GM19438 (cell line): Measurements from ENCODE around the gene PRODH2.
"Not testable (repeated sequence)": the region's sequence is repeated elsewhere in the genome, so short reads cannot be mapped to it uniquely, and the experiment has no call there.

ENCODE experiments used
- ATAC-seq: cut with Tn5 transposase; IDR thresholded peaks from one replicate; pipeline ENCODE4 v1.9.1; 2021; ENCODE audit warnings: low read depth; ENCODE audit not compliant: unreplicated experiment

PRODH2 gene

DNA sequence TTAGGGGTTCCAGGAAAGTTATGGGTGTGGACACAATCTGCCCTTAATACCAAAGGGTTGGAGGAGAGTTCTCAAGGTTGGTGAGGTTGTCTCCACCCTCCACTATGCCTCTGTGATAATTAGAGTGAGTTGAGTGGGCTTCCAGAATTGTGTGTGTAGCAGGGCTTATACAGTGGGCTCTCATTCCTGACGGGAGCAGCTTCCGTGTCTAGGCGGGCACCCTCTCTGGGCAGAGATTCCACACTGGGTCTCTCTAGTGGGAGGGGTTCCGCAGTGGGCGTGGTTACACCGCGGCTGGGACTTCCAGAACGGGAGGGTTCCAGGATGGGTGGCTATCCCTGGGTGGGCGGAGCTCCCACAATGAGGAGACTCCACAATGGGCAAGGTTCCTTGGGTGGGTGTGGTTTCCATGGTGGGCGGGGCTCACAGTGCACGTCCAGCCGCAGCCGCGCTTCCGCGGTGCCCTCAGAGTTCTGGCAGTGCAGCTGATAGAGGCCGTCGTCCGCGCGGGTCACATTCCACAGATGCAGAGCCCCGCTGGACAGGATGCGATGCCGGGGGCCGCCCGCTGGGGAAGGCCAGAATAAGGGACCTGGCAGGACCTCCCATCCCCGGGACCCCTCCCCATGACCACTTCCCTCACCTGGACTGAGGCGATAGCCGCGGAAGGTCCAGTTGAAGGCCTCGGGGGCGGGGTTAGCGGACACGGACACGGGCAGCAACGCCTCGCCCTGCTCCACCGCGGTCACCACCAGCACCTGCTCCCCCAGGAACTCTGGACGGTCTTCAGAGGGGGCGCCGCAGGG is 31.2 kb upstream of the PRODH2 start:
- ATAC-seq: no peak

DNA sequence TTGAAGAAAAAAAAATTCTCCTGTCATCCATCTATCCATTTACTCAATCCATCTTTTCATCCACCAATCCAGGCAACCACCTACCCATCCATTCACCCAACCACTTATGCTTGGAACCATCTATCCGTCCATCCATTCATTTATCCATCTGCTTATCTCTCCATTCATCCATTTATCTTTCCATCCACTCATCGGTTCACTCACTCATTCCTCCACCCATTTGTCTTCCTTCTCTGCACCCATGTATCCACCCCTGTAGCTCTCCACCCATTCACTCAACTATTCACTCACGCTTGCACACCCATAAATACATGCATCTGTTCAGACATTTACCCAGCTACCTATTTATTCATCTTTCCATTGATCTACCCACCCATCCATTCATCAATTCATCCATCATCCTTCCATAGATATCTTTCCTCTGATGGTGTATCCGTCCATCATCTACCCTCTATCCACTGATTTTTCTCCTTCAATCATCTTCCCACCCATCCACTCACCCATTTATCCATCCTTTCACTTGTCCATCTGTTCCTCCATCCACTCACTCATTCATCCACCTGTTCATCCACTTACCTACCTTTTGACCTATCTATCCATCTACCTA is 30.1 kb upstream of the PRODH2 start:
- no peak for ATAC-seq

DNA sequence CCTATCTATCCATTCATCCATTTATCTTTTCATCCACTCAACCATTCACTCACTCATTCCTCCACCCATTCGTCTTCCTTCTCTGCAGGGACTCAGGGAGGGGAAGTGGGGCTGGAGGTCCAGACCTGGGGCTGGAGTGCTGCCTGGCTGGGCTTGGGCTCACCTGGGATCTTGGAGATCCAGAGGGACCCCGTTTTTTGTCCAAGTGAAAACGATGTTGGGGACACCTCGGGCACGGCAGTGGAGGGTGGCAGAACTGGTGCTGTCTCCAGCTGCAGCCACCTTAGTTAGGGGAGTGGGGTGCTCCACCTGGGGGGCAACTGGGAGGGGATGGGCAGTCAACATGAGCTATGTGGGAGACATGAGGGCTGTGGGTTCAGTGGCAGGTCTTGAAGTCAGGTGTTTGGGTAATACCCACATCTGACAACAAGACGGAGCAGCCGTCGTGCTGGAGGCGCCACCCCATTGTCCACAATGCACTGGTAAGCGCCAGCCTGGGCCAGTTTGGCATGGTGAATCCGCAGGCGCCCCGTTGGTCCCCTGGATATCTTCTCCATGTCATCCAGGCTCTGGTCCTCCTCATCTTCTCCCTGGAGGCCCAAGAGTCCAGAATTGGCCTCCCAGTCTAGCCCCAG is 29.4 kb upstream of the PRODH2 start:
- ATAC-seq: no peak

DNA sequence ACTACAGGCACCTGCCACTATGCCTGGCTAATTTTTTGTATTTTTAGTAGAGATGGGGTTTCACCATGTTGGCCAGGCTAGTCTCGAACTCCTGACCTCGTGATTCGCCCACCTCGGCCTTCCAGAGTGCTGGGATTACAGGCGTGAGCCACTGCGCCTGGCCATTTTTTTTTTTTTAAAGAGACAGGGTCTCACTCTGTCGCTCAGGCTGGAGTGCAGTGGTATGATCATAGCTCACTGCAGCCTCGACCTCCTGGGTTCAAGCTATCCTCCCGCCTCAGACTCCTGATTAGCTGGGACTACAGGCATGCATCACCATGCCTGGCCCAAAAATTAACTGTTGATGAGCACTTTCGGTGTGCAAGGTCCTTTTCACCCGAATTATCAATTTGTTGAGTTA is 23.5 kb upstream of the PRODH2 start:
- ATAC-seq: not testable (repeated sequence)

DNA sequence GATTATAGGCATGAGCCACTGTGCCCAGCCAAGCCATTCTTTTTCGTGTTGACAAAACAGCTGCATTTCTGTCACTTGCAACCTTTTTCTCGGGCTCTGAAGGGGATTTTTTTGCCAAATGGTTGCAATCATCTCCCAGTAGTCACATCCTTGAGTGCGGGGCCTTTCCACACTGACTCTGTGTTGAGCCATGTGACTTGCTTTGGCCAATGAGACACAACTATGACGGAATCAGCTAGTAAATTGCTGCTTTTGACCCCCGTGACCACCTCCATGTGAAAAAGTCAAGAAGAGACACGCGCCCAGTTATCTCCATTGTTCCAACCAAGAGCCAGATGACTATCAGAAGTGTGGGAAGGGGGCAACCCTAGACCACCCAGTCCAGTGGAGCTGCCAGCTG is 21.3 kb upstream of the PRODH2 start:
- ATAC-seq: no peak

DNA sequence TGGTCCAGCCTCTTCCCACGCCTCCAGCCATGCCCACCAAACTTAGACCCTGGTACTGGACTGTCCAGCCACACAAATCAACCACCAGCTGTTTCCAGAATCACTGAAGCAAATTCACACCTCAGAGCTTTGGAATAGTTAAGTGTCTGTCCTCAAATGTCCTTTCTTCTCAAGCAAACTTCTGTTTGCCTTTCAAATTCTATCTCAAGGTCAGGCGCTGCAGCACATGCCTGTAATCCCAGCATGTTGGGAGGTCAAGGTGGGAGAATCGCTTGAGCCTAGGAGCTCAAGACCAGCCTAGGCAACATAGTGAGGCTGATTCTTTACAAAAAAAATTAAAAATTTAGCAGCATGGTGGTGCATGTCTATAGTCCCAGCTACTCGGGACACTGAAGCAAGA is 19.4 kb upstream of the PRODH2 start:
- ATAC-seq: no peak

DNA sequence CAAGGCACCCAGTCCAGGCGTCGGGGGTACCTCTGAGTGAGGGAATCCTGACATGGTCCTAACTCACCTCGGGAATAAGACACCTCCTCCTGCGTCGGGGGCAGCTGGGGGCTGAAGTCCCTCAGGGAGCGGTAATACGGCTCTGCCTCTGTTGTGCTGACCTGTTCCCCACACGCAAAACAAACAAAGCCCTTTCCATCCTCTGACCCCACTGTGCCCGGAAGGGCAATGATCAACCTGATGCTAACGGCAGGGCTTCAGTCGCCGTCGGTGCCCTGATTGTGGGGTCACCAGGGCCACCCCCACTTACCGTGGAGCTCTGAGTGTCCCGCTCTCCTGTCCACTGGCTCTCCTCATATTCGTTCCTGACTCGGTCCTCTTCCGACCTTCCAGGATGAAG is 18.3 kb upstream of the PRODH2 start:
- ATAC-seq: no peak

DNA sequence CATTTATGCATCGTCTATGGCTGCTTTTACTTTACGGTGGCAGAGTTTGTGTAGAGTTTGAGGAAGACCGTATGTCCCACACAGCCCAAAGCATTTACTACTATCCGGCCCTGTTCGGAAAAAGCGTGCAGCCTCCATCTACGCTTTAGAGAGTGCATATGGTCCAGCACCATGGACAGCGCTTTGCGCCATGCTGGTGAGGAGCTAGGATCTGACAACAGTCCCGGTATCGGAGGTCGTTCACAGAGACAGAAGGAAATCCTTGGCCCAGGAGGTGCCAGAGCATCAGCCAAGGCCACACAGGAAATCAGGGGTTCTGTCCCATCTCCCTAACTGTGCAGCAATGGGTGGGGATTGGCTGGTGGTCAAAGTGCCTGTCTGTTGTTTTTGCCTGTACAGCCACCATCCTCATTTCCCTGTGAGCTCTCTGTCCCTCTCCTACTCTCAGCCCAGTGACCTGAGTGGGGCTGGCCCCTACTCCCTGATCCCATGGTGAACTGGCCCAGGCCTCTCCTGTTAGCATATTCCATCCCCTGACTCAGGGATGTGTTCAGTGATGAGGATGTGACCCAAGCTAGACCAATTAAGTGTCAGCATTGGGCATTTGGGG is 16.2 kb upstream of the PRODH2 start:
- no peak for ATAC-seq

DNA sequence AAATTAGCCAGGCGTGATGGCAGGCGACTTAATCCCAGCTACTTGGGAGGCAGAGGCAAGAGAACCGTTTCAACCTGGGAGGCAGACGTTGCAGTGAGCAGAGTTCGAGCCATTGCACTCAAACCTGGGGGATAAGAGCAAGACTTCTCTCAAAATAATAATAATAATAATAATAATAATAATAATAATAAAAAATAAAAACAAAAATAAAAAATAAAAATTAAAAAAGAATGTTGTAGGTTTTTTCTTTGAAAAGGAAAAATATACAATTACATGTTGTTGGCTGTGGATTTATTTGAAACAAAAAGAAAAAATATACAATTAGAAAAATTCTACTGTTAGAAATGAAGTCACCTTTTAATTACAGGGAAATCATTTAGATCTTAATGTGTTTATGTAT is 11.5 kb upstream of the PRODH2 start:
- no peak for ATAC-seq

DNA sequence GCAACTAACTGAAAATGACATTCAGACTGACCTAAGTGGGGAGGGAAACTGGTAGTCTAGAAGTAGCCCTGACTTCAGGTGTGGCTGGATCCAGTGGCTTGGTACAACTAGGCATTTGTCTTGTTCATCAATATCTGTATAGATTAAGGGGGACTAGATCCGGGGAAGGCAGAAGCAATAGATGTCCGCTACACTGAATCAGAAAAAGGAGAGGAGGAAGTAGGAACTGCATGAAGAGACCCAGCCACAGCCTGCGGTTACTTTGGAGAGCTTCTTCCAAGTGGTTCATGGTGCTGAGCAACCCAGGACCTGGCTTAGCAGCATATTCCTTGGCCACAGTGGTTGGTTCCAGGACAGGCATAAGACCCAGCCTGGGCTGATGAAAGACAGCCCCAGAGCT is 9.9 kb upstream of the PRODH2 start:
- ATAC-seq: no peak

DNA sequence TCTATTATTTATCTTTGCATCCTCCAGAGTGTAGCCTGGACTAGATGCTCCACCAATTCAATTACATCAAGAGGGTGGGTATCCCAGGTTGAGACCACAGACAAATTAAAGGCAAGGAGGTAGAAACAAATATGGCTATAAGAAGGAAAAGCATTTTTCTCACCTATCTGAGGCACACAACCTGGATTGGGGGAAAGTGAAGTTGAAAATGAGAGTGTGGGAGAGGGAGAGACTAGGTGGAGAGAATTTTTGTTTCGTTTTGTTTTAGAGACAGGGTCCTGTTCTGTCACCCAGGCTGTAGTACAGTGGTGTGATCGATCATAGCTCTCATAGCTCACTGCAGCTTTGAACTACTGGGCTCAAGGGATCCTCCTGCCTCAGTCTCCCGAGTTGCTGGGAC is 5.8 kb upstream of the PRODH2 start:
- ATAC-seq: no peak

DNA sequence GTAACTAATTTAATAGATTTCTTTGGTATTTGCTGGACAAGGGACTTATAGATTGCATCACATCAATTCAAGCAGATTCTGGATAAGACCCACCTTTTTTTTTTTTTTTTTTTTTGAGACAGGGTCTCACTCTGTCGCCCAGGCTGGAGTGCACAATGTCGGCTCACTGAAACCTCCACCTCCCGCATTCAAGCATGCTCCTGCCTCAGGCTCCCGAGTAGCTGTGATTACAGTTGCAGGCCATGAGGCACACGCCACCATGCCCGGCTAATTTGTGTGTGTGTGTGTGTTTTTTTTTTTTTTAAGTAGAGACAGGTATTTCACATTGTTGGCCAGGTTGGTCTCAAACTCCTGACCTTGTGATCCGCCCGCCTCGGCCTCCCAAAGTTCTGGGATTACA is 4.2 kb upstream of the PRODH2 start:
- ATAC-seq: no peak

DNA sequence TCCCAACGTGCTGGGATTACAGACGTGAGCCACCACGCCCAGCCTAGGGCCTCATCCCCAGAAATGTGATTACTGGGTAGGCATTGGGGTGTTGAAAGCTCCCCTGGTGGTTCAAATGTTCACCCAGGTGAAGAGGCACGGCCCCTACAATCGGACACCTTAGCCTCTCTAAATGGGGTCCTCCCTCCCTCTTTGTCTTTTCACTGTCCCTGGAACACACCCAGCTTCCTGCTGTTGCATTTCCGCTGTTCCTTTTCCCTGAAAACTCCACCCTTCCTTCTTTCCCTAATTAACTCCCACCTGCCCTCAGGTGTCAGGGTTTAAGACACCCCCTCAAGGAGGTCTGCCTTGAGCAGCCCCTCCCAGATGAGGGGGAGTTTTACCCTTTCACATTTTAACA is 3.6 kb upstream of the PRODH2 start:
- ATAC-seq: no peak

DNA sequence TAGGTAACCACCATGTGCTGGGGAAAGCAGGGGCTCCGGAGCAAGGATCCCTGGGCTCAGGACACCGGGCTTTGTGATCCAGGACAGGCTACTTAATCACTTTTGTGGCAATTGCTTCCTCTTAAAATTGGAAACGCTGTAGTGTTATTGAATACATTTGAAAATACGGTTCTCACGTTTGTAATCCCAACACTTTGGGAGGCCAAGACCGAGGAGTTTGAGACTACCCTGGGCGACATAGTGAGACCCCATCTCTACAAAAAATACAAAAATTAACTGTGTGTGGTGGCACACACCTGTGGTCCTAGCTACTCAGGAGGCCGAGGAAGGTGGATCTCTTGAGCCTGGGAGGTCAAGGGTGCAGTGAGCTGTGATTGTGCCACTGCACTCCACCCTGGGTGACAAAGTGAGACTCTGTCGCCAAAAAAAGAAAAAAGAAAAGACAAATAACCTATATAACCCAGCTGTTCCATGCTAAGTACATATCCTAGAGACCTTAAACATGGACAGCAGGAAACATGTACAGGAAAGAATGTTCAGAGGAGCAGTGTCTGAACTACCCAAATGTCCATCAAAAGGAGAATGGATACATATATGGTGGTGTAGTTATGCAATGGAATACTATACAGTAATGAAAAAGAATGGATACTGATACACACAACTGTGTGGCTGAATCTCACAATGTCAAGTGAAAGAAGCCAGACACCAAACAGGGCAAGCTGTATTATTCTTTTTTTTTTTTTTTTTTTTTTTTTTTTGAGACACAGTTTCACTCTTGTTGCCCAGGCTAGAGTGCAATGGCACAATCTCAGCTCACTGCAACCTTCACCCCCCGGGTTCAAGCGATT is 622 bp upstream of the PRODH2 start:
- no peak for ATAC-seq

DNA sequence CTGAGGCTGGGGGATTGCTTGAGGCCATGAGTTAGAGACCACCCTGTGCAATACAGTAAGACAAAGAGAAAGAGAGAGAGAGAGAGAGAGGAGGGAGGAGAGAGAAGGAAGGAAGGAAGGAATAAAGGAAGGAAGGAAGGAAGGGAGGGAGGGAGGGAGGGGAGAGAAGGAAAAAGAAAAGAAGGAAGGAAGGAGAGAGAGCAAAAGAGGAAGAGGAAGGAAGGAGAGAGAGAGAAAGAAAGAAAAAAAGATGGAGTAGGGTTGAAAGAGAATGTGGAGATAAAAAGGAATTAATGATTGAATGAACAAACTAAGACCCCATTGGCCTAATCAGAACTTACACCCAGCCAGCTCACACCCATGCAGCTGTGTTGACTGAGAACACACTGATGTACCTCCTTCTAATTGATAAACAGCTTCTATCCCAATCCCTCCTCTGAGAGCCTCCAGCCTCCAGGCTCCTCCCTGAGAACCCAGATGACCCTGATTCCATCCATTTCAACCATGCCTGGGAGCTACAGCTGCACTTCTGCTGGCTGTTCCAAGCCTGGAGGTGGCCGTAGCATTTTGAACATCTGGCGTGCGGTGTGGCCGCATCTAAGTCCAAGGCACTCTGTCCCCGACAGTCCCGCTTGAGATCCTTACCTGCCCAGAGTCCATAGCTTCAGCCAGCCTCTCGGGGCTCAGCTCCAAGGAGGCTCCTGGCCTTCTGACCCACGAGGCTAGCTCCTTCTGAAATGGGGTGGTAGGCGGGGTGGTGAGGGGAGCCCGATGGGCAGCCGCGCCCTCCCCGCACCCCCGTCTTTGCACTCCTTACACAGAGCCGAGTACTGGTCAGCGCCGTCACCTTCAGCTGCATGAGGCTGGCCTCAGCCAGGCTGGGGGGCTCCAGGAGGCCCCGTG is 1.1 kb downstream of the PRODH2 start:
- ATAC-seq: no peak

DNA sequence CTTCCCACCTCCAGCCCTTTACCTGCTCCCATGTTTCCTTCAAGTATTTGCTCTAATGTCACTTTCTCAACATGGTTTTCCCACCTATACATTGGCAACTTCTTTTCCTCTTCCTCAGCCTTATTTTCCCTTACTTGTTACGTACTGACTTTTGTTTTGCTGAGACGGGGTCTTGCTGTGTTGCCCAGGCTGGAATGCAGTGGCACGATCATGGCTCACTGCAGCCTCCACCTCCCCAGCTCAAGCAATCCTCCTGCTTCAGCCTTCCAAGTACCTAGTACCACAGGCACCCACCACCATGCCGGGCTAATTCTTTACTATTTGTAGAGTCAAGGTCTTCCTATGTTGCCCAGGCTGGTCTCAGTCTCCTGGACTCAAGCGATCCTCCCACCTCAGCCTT is 5.0 kb downstream of the PRODH2 start:
- no peak for ATAC-seq

DNA sequence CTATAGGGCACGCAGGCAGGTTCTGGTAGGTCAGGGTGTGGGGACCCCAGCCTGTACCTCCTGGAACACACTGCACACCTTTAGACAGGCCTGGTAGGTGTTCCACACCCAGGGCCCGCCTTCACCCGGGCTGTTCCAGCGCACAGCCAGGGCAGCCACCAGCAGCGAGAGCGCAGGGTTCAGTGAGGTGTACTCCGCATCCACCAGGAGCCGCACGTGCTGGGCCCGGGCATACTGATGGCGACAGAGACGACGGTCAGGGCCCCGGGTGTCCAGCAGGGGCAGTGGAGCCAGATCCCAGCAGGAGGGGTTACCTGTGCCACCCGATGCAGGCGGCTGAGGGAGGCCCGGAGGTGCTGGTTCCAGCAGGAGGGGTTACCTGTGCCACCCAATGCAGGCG is 6.0 kb downstream of the PRODH2 start:
- ATAC-seq: no peak

DNA sequence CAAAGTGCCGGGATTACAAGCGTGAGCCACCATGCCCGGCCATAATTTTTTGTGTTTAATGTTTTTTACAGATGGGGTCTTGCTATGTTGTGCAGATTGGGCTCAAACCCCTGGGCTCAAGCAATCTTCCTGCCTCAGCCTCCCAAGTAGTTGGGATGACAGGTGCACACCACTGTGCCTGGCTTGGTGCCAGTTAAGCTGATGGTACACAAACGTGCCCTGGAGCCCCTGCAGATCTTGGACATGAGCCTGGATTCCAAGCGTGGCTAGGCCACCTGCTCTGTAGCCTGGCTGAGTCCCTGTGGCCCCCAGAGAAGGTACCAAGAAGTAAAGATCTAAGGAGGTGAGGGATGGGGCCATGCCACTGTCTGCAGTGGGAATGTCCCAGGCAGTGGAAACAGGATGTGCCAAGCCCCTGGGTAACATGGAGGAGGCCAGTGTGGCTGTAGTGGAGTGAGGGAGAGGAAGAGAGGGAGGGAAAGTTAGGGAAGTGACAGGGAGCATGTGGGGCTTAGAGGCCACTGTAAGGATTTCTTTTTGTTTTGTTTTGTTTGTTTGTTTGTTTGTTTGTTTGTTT is 7.0 kb downstream of the PRODH2 start:
- ATAC-seq: no peak

DNA sequence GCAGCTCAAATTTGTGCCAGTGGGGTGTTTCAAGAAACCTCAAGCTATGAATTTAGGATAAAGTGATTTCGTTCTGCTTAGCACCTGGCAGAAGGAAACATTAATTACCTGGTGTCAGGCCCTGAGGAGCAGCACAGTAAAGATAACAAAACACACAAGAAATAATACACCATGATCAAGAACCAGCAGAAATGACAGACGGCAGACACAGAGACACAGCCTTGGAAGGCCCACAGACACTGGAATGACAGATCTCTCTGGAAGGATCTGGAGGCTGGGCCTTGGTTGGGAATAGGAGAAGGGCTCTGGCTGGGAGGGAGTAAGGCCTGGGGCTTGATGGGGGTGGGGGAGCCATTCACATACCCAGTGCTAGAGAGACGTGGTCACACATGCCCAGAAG is 10.8 kb downstream of the PRODH2 start:
- no peak for ATAC-seq
